Measurements from ENCODE around the gene ANXA1.

- TF ChIP-seq POLR2A (IDR thresholded peaks at IDR 0.05; ENCODE audit: low read length) (no peak), GATA1 (IDR thresholded peaks at IDR 0.05; ENCODE audit: low read depth, low read length) (no peak)
Observed at GRCh38 chr9:73149371-73150067, 2.1 kb upstream of the ANXA1 start.
